GM21390 (cell line): ENCODE results near the gene MET.
"Not testable (repeated sequence)": the region's sequence is repeated elsewhere in the genome, so short reads cannot be mapped to it uniquely, and the experiment has no call there.

Source experiments
- ATAC-seq: cut with Tn5 transposase; IDR thresholded peaks from one replicate; pipeline ENCODE4 v1.9.1; 2021; ENCODE audit not compliant: unreplicated experiment

The MET gene

DNA sequence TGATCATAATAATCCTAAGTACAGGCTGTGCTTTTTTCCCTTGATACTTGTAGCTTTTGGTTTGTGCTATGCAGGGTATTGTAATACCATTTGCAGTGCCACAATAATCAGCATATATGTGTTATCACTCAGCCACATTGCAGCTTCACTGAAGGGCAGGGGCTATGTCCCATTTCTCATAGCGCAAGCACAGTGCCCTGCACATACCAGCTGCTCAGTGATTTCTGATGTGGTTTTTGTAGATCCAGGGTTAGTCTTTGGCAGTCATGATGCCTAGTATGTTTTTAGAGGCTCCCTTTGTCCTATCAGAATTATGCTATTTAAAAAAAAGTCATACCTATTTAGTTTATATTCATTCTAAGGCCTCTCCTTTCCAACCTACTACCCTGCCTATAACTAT is 25.8 kb downstream of the MET start:
- no peak for ATAC-seq

DNA sequence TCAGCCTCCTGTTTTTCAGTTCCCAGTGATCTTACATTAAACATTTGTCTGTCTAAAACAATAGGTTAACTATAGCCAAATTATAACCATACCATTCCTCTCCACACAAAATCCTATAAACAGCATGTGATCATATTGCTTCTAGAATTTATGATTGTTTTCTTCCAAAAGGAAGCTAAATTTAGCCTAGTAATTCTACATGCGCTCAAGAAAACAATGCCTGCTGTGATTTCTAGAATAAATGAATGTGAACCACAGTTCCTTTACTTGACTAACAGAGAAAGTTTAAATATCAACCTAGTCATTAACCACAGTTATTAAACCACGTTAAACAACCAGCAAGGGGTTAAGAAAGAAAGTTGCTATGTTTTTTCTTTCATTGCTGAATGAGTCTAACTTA is 26.4 kb downstream of the MET start:
- ATAC-seq, result no peak

DNA sequence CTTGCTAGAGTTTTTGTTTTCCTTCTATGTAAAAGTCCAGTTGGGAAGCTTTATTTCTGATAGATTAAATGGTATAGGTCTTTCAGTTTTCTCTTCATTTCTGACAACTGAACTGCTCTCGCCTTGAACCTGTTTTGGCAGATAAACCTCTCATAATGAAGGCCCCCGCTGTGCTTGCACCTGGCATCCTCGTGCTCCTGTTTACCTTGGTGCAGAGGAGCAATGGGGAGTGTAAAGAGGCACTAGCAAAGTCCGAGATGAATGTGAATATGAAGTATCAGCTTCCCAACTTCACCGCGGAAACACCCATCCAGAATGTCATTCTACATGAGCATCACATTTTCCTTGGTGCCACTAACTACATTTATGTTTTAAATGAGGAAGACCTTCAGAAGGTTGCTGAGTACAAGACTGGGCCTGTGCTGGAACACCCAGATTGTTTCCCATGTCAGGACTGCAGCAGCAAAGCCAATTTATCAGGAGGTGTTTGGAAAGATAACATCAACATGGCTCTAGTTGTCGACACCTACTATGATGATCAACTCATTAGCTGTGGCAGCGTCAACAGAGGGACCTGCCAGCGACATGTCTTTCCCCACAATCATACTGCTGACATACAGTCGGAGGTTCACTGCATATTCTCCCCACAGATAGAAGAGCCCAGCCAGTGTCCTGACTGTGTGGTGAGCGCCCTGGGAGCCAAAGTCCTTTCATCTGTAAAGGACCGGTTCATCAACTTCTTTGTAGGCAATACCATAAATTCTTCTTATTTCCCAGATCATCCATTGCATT is 27.1 kb downstream of the MET start:
- ATAC-seq, result no peak

DNA sequence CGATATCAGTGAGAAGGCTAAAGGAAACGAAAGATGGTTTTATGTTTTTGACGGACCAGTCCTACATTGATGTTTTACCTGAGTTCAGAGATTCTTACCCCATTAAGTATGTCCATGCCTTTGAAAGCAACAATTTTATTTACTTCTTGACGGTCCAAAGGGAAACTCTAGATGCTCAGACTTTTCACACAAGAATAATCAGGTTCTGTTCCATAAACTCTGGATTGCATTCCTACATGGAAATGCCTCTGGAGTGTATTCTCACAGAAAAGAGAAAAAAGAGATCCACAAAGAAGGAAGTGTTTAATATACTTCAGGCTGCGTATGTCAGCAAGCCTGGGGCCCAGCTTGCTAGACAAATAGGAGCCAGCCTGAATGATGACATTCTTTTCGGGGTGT is 27.7 kb downstream of the MET start:
- ATAC-seq, result no peak

DNA sequence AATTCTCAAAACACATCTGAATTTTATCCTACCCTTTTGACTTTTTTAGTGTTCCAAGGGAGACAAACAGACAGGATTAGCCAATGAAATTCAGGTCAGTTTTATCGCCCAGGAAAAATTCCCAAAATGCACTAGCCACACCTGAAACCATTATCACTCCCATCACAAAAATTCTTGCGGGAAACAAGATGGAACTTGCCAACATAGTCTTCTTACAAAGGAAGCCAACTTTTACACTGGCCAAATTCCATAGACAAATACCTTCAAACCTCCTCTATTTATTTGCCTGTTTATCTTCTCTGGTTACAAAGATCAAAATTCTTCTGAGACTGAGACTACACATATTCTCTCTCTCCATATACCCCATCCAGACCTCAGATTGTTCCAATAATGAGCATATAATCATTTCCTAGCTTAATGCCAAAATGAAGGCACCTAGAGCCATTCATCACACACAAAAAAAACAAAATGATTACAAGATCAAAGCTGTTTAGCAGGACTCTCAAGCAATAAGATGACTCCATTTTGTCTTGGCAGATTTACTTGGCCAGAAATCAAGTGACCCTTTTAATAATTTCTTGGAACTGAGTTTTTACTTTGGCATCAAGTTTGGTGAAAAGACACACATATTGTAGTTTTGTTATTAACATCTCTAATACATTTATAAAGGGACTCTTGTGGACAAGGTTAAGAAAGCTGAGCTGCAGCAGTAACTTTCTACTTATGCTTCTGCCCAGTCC is 30.2 kb downstream of the MET start:
- no peak for ATAC-seq

DNA sequence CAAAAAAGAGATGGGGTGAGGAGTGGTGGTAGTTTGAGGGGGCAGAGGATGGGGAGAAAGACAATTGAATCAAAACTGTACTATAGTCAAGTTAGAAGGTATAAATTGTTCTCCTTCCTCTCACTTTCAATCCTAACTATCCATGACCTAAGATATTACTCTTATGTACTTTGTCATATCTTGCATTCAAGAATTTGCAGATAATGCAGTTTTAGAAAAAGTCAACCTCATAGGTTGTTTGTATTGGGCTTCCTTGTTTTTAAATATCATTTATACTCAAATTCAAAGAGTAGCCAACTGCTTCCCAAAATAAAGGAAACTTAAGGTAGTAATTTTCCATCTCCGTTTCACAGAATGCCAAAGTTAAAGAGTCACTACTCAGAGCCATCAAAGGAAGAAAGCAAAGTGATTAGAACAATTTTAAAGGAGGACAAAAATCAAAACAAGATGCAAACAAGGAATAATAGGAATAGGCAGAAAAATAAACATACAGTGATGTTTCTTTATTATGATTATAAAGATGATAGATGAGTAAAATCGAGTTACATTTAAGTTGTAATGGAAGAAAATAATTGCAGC is 32.7 kb downstream of the MET start:
- no peak for ATAC-seq

DNA sequence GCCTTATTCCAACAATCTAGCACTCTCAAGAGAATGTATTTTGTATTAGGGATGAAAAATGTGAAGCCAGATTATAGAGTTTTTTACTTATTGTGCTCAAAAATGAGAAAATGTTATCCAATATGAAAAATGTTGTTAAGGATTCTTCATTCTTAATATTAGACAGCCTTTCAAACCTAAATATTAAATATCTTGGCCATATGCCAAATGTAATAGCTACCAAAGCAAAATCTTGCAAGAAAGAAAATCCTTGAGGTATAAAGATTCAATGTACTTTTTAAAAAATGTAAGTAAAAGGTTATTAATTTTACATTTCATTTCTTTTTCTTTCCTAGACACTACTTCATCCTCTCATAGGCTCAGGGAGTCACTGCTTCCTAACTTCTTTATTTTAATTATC is 33.4 kb downstream of the MET start:
- no peak for ATAC-seq

- ATAC-seq, result no peak
Observed at GRCh38 chr7:116706668-116707126, 34.7 kb downstream of the MET start.

DNA sequence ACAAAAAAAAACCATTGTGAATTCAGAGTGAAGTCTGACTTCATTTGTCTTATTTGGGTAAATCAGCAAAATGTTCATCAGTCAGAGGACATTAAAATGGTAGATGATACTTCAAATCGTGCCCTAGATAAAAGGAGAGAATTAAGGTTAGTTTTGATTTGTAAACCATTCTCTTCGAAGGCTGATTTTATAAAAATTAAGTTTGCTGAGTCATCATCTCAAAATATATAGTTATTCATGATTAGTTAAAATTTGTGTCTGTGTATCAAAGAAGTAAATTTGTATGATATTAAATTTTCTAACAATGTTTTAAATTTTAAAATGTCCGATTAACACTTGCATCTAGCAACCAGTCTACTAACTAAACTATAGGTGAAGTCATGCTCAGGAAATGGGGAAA is 35.3 kb downstream of the MET start:
- ATAC-seq, result no peak

GRCh38 chr7:116708248-116708647 is 36.3 kb downstream of the MET start:
- no peak for ATAC-seq

- ATAC-seq, result no peak
Observed at GRCh38 chr7:116708861-116709260, 36.9 kb downstream of the MET start.

DNA sequence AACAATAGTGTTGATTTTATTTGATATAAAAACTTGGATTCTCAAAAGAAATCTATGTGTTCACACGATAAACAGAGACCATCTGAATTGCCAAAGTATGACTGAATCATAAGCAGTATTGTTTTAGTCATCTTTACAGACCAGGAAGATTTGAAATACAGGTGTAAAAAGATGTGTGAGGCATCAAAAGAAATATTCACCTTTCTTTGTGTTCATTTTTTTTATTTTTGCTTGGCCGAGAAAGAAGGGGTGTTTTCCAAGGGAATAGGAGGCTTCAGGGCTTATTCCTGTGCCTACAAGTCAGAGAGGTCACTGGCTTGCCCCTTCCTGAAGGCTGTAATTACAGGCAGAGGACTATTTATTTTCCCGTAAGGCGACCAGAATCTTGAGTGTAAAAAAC is 37.3 kb downstream of the MET start:
- no peak for ATAC-seq

- no peak for ATAC-seq
Observed at GRCh38 chr7:116710764-116711452, 38.9 kb downstream of the MET start.

GRCh38 chr7:116711790-116712189 is 39.8 kb downstream of the MET start:
- ATAC-seq, result no peak

- no peak for ATAC-seq
Observed at GRCh38 chr7:116713500-116713899, 41.5 kb downstream of the MET start.

DNA sequence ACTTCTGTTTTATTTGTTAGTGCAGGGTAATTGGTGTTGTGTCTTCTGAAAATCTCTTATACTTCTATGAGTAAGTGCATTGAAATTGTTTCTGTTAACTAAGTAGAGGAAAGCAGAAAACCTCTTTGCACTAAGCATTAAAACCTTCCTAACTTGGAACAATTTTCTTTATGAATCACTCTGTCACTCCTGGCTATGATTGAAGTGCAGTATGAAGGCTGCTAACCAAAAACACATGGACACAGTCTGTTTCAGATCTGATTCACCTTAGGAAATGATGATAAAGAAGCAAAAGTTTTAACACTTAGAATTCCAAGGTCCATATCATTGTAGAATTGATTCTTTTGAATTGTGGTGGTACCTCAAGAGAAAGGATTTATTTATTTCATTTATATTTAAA is 41.9 kb downstream of the MET start:
- ATAC-seq, result no peak

DNA sequence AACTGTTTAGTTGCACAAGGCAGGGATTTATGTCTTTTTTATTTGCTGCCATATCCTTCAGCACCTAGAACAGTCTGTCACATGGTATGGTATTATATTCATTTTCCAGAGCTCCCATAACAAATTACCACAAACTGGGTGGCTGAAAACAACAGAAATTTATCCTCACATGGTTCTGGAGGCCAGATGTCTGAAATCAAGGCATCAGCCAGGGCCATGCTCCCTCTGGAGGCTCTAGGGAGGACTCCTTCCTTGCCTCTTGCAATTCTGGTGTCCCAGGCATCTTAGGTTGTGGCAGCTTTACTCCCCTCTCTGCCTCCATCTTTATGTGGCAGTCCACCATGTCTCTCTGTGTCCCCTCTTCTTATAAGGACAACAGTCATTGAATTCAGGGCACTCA is 43.1 kb downstream of the MET start:
- ATAC-seq, result no peak

DNA sequence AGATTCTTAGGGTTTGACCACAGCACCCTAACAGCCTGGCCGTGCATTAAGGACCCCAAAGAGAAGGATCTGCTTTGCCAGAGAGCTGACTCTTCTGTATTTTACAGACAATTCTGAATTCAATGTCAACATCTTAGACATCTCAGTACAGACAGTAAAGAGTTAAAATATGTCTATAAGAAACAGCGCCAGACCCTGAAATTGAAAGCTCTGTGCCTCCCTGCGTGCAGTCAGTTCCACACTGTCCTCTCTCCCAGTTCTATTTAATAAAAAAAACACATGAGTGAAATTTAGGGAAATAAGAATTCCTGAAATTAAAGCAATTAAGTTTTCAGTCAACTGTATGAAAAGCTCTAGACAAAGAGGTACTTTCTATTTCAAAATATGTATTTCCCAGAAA is 45.1 kb downstream of the MET start:
- no peak for ATAC-seq

DNA sequence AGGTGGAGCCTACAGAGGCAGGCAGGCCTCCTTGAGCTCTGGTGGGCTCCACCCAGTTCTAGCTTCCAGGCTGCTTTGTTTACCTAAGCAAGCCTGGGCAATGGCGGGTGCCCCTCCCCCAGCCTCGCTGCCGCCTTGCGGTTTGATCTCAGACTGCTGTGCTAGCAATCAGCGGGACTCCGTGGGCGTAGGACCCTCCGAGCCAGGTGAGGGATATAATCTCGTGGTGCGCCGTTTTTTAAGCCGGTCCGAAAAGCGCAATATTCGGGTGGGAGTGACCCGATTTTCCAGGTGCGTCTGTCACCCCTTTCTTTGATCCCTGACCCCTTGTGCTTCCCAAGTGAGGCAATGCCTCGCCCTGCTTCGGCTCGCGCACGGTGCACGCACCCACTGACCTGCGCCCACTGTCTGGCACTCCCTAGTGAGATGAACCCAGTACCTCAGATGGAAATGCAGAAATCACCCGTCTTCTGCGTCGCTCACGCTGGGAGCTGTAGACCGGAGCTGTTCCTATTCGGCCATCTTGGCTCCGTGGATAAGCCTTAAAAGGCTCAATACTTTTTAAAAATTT is 52.0 kb downstream of the MET start:
- not testable (repeated sequence) for ATAC-seq

- ATAC-seq, result no peak
Observed at GRCh38 chr7:116724560-116725231, 52.7 kb downstream of the MET start.

GRCh38 chr7:116726149-116726548 is 54.2 kb downstream of the MET start:
- no peak for ATAC-seq
